GM19452 (cell line): Measurements from ENCODE around the gene ATP8A2.
"Not testable (repeated sequence)": the region's sequence is repeated elsewhere in the genome, so short reads cannot be mapped to it uniquely, and the experiment has no call there.

ENCODE experiments used
- ATAC-seq: cut with Tn5 transposase; IDR thresholded peaks from one replicate; pipeline ENCODE4 v1.9.1; 2021; ENCODE audit not compliant: unreplicated experiment

ATP8A2 gene

DNA sequence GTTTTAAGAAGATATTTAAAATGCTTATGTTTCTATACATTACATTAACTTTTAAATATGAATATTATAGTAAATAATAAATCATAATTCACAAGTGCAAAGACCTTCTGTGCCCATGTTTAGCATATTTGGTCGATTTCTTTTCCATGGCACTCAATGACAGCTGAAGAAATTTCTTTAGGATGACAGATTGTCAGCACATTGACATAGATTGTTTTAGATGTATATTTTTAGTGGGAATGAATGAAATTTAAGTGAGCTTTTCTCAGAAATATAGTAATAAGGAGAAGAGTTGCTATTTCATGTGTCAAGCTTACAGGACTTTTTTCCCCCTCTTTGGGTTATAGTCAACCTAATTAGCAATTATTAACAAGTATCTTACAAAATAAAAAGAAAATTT is 423.5 kb downstream of the ATP8A2 start:
- no peak for ATAC-seq

DNA sequence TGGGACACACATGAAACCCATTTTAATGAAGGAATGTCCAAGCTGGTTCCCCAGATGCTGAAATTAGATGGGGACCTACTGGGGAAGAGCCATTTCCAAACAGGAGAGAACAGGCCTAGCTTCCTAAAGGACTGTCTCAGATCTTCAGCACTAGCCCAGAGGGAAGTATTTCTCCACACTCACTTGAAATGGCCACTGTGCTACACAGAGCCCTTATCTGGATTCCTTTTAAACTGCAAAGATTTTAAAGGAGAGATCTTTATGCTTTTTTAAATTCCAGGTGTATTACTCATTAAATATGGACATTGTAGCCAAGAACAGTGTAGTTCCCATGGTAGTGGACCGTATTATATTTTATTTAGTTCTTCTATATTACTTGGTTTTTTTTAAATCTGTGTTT is 424.7 kb downstream of the ATP8A2 start:
- ATAC-seq: no peak

DNA sequence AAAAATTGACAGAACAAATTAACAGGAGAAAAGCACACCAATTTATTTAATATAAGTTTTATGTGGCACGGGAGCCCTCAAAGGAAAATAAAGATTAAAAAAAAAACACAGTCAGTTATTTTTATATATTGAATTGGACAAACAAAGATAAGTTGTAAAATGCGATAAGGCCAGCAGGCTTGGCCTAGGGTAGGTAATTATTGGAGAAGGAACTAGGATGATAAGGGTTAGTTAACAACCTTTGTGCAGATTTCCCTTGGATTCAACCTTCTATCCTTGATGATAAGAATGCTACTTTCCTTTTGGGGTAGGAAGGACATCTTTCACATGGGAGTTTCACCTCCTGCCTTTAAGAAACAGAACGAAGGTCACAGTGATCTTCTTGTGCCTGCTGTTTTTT is 427.2 kb downstream of the ATP8A2 start:
- no peak for ATAC-seq

DNA sequence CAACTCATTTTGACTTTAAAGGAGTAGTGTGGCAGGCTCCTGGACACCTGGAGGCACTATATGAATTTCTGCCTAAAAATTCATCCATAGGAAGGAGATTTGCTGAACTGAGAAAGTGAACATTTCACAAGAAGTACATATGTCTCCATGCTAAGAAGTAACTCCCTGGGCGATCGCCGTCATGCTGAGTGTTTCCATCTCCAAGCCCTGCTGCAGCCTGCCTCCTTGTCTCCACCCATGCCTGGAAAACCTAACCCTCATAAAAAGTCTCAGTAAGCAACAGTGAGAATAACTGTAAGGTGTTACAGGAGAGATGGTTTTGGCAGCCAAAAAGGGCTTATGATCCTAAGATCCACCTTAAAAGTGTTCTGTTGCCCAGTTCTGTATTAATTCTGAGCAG is 428.7 kb downstream of the ATP8A2 start:
- no peak for ATAC-seq

DNA sequence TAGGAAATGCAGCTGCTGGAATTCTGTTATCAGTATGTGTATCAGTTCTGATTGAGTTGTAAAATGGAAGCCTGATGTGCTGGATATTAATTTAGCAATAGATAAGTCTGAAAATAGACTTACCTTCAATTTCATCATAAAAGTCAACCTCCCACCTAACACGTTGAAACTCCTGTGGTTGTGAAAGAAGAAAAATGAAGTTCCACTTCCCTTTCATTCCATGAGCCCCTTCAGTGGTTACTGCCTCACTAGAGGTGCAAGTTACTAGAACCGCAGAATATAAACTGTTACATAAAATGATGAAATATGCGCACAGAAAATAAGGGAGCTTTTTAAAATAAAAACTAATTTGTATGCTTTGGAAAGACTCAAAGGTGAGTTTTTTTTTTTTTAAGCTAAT is 430.8 kb downstream of the ATP8A2 start:
- no peak for ATAC-seq

DNA sequence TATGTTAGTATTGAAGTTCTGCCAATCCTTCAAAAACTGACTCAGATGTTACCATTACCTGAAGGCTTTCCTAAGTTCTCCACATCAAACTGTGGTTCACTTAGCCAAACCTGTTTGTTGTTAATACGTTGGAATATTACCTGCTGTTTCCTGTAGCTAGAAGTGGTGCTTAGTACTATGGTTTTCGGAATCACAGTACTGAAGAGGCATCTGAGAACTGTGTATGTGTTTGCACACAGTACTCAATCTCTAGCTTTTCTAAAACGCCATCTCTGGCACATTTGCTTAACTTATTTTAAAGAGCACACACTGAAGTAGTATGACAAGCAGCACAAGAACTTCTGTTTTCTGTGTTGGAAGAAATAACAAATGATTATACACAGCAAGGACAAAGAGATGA is 431.9 kb downstream of the ATP8A2 start:
- ATAC-seq: no peak

DNA sequence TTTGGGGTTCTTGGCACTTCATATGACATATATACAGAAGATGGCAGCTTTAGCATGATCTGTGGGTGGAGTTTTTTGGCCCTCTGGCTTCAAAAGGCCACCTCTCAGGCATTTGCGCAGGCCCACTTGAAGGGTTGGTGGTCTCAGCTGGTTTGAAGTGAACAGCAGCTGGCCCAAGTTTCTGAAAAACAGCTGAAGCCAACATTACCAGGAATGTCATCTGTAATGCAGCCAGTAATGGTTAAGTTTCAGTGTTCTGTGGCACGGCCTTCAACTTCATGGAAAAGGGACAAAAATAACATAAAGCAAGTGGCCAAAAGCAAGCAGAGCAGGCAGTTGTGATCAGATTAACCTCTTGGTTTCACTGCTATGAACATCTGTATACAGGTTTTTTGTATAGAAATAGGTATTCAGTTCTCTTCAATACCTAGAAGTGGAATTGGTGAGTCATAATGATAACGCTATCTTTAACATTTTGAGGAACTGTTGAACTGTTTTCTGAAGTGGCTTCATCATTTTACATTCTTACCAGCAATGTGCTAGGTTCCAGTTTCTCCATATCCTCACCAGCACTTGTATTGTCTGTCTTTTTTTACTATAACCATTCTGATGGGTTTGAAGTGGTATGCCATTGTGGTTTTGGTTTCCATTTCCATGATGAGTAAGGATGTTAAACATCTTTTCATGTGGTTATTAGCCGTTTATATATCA is 434.6 kb downstream of the ATP8A2 start:
- ATAC-seq: no peak

DNA sequence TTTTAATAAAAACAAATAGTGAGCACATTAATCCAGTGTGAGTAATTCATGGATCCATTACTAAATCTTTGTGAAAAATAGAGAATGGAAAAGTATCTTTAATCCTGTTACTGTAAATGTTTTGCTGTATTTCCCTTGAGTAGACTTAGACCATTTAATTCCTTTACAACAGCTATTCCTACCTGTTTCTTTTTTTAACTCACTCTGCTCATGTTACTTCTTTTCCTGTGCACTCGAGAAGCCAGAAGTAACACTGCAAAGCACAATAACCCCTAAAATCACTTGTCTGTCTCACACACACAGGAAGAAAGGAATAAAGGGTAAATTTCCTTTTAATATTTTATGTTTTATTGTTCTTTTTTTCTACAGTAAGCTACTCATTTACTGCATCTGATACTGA is 435.8 kb downstream of the ATP8A2 start:
- ATAC-seq: no peak

DNA sequence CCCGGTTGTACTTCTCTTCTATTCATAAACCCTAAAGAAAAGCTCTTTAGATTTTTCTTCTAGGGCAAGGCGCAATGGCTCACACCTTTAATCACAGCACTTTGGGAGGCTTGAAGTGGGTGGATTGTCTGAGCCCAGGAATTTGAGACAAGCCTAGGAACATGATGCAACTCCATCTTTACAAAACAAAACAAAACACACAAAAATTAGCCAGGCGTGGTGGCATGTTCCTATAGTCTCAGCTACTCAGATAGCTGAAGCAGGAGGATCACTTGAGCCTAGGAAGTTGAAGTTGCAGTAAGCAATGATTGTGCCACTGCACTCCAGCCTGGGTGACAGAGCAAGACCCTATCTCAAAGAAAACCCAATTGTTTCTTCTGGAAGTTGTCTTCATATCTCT is 439.7 kb downstream of the ATP8A2 start:
- no peak for ATAC-seq

DNA sequence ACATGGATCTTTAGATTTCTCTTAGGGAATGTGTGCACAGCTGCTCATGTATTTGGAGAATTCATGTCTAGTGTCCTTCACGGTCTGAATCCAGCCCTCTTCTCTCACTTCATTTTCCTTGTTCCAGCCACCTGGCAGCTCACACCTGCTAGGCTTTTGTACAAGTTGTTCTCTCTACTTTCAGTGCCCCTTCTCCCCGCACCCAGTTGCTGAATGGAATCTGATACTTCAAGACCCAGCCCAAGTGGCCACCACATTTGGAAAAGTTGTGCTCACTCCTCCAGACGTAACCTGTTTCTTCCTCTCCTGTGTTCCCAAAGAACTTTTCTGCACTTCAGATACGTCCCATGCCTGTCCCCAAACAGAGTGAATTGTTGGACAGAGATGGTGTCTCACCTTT is 444.5 kb downstream of the ATP8A2 start:
- no peak for ATAC-seq

DNA sequence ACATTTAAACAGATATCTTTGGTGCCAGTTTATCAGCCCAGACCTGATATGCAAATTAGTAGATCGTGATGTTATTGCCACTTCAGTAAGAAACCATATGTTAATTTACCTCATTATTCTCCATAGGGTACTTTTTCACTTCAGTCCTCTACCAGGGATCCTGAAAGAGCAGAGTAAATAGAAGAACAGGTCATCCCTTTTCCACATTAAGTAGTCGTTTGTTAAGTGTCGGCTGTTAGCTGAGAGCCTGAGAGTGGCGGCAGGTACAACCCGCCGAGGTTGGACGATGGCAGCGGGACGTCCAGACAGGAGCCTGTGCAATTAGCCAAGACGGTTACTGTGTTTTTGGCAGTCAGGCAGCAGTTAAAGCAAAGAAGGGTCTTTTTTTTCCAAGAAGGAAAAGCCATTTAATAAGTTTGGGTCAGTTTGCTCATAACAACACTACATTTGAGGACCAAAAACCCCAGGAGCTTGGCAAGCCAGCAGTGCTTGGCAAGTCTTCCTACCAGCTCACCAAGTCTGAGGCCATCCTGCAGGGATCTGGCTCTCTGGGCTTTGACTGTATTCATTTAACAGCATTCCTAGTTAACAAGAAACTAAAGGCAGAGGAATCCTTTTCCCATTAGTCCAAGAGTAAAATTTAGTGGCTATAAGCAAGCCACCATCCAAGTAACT is 448.2 kb downstream of the ATP8A2 start:
- ATAC-seq: no peak

DNA sequence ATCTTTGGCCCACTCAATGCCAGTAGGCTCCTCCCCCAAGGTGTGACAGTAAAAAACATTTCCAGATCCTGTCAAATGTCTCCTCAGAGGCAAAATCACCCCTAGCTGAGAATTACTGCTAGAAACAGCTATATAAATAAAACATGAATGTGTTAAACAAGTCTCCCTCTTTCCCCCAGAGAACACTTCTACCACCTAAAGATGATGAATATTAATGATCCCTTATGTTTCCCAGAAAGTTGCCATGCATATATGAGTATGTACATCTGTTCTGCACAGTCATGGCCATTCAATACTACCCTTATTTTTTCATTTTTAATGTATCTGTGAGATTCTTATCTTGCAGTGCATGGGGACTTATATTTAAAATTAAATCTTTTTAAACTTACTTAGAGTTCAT is 450.0 kb downstream of the ATP8A2 start:
- no peak for ATAC-seq

DNA sequence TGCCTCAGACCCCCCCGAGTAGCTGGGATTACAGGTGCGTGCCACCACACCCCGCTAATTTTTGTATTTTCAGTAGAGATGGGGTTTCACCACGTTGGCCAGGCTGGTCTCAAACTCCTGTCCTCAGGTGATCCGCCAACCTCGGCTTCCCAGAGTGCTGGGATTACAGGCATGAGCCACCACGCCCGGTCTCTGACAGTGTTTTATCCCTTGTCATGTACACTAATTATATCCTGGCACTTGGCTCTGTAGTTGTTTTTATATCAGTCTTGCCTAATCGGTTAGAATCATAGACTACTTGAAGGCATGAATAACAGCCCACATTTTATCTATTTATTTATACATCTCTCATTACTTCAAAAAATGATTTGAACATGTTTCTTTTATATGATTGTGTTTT is 455.4 kb downstream of the ATP8A2 start:
- not testable (repeated sequence) for ATAC-seq

DNA sequence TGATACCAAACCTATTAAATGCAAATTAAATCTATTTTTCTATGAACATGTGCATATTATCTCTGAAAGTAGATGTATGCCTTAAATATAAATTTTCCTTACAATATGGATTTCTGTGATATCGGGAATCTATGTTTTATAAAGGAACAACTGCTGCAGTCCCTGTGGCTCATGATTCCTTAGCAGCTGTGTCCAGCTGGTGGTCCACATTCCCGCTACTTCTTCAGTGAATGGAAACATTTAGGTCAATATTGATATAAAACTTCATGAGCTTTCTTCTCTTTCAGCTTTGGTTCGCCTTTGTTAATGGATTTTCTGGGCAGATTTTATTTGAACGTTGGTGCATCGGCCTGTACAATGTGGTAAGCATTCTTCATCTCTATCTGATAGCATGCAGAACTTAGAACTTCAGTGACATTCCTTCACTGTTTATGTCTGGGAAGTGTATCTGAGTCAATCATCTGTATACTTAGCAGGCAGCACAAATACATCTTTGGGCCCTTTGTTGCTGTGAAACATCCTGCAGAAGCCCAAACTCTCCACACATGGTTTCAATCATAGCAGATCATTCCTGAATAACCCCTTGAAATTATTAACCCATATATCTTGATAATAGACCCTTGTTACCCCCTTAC is 456.2 kb downstream of the ATP8A2 start:
- no peak for ATAC-seq

DNA sequence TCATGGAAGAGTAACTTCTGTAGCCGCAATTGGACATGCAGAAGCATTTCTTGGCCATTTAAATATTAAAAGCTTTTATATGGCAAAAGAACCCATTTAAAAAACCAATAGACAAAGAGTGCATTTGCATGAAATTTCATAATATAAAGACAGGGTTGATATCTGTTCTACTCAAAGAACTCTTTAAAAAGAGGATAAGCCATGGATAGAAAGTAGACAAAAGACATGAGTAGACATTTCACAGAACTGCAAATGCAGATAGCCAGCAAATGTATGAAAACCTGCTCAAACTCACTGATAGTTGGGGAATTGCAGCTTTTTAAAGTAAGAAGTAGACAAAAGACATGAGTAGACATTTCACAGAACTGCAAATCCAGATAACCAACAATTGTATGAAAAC is 462.0 kb downstream of the ATP8A2 start:
- ATAC-seq: no peak

DNA sequence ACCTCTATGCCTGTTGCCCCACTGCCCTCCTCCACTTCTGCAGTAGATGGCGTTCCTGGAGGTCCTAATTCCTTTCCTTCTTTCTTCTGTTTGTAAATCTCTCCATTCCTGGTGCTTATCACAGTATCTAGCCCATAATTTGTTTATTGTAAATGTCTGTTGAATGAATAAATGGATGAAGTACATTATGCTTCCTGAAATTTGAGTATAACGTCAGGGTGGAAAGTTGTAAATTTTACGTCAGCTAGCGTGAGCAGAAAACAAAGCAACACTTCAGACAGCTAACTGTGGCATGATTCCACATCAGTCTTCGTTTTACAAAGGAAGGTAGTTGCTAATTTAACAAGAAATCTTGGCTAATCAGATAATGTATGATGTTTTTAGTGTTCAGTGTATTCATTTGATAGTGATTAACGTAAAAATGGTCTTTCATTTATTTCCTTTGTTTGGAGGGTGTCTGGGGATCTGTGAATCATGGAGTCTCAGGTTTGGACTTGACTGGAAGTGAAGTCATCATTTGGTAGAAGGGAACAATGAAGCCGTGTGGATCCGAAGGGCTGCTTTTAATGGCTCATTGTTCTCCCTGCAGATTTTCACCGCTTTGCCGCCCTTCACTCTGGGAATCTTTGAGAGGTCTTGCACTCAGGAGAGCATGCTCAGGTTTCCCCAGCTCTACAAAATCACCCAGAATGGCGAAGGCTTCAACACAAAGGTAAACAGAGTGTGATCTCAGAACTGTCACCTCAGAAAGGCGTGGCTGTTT is 465.0 kb downstream of the ATP8A2 start:
- no peak for ATAC-seq

DNA sequence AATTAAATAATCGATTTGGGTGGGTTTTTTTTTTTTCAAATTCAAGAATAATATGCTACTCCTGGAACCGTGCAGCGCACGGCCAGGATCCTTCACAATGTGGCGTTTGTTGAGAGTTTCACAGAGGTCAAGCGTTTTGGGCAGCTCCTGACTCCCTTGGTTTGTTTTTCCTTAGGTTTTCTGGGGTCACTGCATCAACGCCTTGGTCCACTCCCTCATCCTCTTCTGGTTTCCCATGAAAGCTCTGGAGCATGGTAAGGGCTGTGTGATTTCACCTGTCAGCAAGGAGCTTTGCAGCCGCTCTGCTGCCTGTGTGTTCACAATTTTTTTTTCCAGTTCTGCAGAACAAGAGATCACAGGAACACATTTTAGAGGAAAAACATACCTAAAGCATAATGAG is 467.6 kb downstream of the ATP8A2 start:
- no peak for ATAC-seq

DNA sequence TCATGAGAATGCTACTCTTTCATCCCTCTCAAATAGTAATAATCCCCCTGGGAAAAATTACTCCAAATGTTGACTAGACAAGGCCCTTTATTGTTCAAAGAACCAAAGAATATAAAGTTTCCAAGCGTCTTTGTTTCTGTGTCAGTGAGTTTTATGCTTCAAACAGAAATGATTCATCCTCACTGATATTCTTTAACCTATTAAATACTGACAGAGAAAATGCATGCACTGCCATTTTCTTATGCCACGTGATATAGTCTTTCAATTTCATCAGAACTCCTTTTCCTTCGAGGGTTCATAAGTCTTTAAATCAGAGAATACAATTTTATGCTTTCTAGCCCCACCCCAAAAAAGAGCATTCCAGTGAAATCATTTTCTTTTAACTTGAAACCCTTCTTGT is 468.5 kb downstream of the ATP8A2 start:
- ATAC-seq: no peak

DNA sequence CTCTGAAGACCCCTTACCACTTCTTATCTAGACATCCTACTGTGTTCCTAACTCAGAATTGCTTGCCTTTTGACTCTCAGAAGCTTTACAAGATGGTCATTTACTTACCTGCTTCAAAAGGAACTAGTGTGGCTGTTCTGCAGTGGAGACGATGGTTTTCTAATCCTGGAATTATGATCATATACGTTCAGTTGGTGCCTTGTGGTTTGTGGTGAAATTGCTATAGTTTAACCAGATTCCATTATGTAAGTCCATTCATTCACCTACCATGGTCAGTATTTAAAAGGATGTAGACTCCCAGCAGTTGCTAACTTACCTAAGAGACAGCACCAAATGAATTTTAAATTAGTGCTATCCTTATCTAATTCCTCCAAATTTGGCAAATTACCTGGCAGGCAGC is 469.2 kb downstream of the ATP8A2 start:
- no peak for ATAC-seq

DNA sequence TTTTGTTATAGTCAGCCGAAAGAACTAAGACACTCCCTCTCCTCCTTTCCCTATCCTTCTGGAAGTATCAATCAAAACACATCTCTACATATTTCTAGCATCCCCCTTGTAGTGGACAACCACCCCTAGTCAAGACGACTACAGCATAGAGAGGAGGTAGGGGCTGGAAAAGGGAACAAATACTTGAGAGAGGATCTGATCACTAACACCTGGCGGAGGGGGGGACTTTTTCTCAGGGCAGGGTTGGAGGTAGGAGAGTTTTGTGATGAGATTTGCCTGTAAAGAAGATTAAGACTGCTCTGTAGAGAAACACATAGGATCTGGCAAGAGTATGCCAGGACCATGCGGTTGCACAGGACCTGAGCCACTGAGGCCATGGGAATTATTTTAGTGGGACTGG is 471.9 kb downstream of the ATP8A2 start:
- ATAC-seq: no peak

DNA sequence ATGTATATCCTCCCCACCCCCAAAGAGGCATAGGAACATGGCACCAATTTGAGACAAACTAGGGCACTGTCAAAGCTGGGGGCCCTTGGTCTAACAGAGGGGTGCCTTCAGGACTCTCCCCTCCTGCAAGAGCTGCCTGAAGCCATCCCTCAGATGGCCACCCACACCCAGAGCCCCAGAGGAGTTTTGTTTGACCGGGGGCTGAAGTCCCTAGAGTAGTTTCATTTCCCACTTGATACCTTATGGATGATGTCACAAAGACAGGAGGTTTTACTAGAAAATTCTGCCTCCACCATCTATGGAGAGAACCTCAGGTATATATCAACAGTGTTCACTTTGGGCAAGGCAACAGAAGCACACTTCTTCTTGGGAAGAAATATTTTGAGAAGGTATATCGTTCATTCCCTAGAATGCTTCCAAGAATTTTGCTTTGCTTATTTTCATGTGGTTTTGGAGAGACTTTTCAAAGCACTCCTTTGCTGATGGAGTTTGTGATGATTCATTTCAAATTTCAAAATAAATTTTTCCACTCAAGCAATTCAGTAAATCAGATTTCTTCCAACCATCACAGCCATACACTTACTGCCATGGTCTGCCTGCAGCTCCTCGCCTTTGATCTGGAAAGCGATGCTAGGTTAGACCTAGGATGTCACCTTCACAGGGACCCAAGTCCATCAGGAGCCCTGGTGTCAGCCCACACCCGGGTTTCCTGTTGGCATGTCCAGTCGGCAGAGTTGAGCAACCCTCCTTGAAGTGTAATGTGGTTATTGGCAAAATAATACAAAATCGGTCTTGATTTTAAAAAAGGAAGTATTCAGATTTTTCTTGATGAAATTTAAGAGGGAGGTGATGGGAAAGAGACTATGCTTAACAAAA is 473.0 kb downstream of the ATP8A2 start:
- ATAC-seq: no peak
